Fibroblast of skin of left biceps (primary cell): ENCODE measurements around the gene EXOG.

Source experiments
- DNase-seq, 2 experiments: peaks; one replicate each; pipeline ENCODE4 v3.0.0-alpha.2; 2013; ENCODE audit warnings: low read depth in 2 of 2

EXOG gene

GRCh38 chr3:38496131-38496910 lies at the start of gene EXOG:
Gene EXOG, plus strand, starts transcription at chr3:38496340. Its CDS starts 28 bp downstream, at chr3:38496368.
- peak; percentile 75 to 76 for DNase-seq

- DNase-seq = no peak
Measured at GRCh38 chr3:38446812-38447211, 49.3 kb upstream of the EXOG start.

GRCh38 chr3:38450853-38451252 lies 45.3 kb upstream of the EXOG start:
- DNase-seq = no peak

- DNase-seq = peak; percentile 45 to 57
Measured at GRCh38 chr3:38453075-38453912, 42.8 kb upstream of the EXOG start, which contains the start of gene ACVR2B. Gene ACVR2B, plus strand, starts transcription at chr3:38453890. Its CDS starts 433 bp downstream, at chr3:38454323.

- no peak for DNase-seq
Measured at GRCh38 chr3:38453913-38454177, 42.3 kb upstream of the EXOG start.

- DNase-seq = no peak
Measured at GRCh38 chr3:38454178-38454883, 41.8 kb upstream of the EXOG start.

GRCh38 chr3:38454884-38455638 lies 41.1 kb upstream of the EXOG start:
- no peak for DNase-seq

- no peak for DNase-seq
Measured at GRCh38 chr3:38455639-38456430, 40.3 kb upstream of the EXOG start.

- DNase-seq = no peak
Measured at GRCh38 chr3:38457111-38458003, 38.8 kb upstream of the EXOG start.

- no peak for DNase-seq
Measured at GRCh38 chr3:38458796-38459498, 37.2 kb upstream of the EXOG start.

GRCh38 chr3:38459499-38460048 lies 36.6 kb upstream of the EXOG start:
- no peak for DNase-seq

GRCh38 chr3:38460377-38461270 lies 35.5 kb upstream of the EXOG start:
- no peak for DNase-seq

GRCh38 chr3:38465588-38466154 lies 30.5 kb upstream of the EXOG start:
- DNase-seq = no peak

GRCh38 chr3:38468765-38469164 lies 27.4 kb upstream of the EXOG start:
- DNase-seq = no peak

- DNase-seq = no peak
Measured at GRCh38 chr3:38469852-38470251, 26.3 kb upstream of the EXOG start.

- DNase-seq = no peak
Measured at GRCh38 chr3:38471260-38471857, 24.8 kb upstream of the EXOG start.

- DNase-seq = no peak
Measured at GRCh38 chr3:38472342-38472741, 23.8 kb upstream of the EXOG start.
